HEK293T (cell line): ENCODE measurements around the gene MGMT.

Experiments
- ARNT ChIP-seq: fragments of 450-650 bp; IDR thresholded peaks from 2 replicates; pipeline ENCODE4 v1.6.1; 2017; ENCODE audit warnings: mild to moderate bottlenecking
- BHLHE40 ChIP-seq: fragments of 450-650 bp; IDR thresholded peaks from 2 replicates; pipeline ENCODE4 v1.6.1; 2016; ENCODE audit warnings: mild to moderate bottlenecking, moderate library complexity, borderline replicate concordance
- ELF4 ChIP-seq: fragments of 450-650 bp; IDR thresholded peaks from 2 replicates; pipeline ENCODE4 v1.6.1; 2017; ENCODE audit warnings: antibody characterized with exemption
- FOXM1 ChIP-seq: fragments of 450-650 bp; IDR thresholded peaks from 2 replicates; pipeline ENCODE4 v1.6.1; 2017; ENCODE audit warnings: mild to moderate bottlenecking, borderline replicate concordance
- HDGF ChIP-seq: fragments of 450-650 bp; IDR thresholded peaks from 2 replicates; pipeline ENCODE4 v1.6.1; 2017; ENCODE audit warnings: antibody characterized with exemption, borderline replicate concordance
- L3MBTL2 ChIP-seq: fragments of 450-650 bp; conservative IDR thresholded peaks from 2 replicates; pipeline ENCODE4 v1.6.1; 2016; ENCODE audit warnings: mild to moderate bottlenecking
- PKNOX1 ChIP-seq: fragments of 450-650 bp; IDR thresholded peaks from 2 replicates; pipeline ENCODE4 v1.6.1; 2016
- SP1 ChIP-seq: fragments of 450-650 bp; IDR thresholded peaks from 2 replicates; pipeline ENCODE4 v1.6.1; 2017
- SUZ12 ChIP-seq: fragments of 450-650 bp; IDR thresholded peaks from 2 replicates; pipeline ENCODE4 v1.6.1; 2016; ENCODE audit warnings: mild to moderate bottlenecking
- ZNF384 ChIP-seq: fragments of 450-650 bp; IDR thresholded peaks from 2 replicates; pipeline ENCODE4 v1.6.1; 2016

- TF ChIP-seq SP1 (no peak), ARNT (no peak), BHLHE40 (no peak), PKNOX1 (no peak), SUZ12 (no peak), ZNF384 (no peak), HDGF (no peak), FOXM1 (no peak), ELF4 (no peak), L3MBTL2 (no peak)
Observed at GRCh38 chr10:129455625-129456024, 11.4 kb upstream of the MGMT start.
